ENCODE data around the gene CHEK2. TPM values are rescaled to one million over a fixed set of nuclear protein-coding genes. Genes with fewer than 3 reads are reported as not detected.
"Not testable (repeated sequence)": the region's sequence is repeated elsewhere in the genome, so short reads cannot be mapped to it uniquely, and the experiment has no call there.

The CHEK2 gene
- total and polyA plus RNA-seq, 7 donors: 2.8 to 17.4 (median 4.6) TPM

- H3K4me3 ChIP-seq: no peak overlapping the region
- peaks cover 0 to 17% (median 11%) of the 10 kb centered on the region in 4 donors for H3K4me1 ChIP-seq
- WGBS, 2 donors: 96 to 97% methylated on average over 3 of the region's 3 CpGs
- TF ChIP-seq POLR2A (IDR thresholded peaks at IDR 0.05): no peak
- no peak for TF ChIP-seq CTCF (IDR thresholded peaks at IDR 0.05)
- TF ChIP-seq EP300 (IDR thresholded peaks at IDR 0.05): no peak
- no peak for TF ChIP-seq POLR2AphosphoS5 (IDR thresholded peaks at IDR 0.05)
- no peak for DNase-seq
- no peak overlapping the region for H3K27ac ChIP-seq
- H3K36me3 ChIP-seq: peaks cover 9 to 56% (median 30%) of the 10 kb centered on the region in 4 donors
- H3K27me3 ChIP-seq: no peaks in the 10 kb centered on the region
- intact Hi-C loops (cut with DNase I): loop anchor here (2.0 to 5.0 kb wide), 5 partner anchors 29 to 138 kb away; partner anchors contain the start of genes CCDC117 and ZNRF3
- no peaks in the 10 kb centered on the region for H3K9me3 ChIP-seq
Measured at GRCh38 chr22:28743852-28744251, 2.2 kb upstream of the CHEK2 start.

GRCh38 chr22:28742562-28742962, 942 bp upstream of the CHEK2 start:
- no peak for DNase-seq
- H3K4me1 ChIP-seq: peaks cover 0 to 17% (median 11%) of the 10 kb centered on the region in 4 donors
- peak overlapping the region; percentile 93 to 99 (median 98) for H3K27ac ChIP-seq
- peak overlapping the region; percentile 69 to 95 (median 93) for H3K4me3 ChIP-seq
- 2 to 3% methylated on average over 10 of the region's 10 CpGs for WGBS, 2 donors
- no peaks in the 10 kb centered on the region for H3K9me3 ChIP-seq
- TF ChIP-seq CTCF (IDR thresholded peaks at IDR 0.05) (no peak), POLR2AphosphoS5 (IDR thresholded peaks at IDR 0.05) (no peak), POLR2A (IDR thresholded peaks at IDR 0.05) (no peak), EP300 (IDR thresholded peaks at IDR 0.05) (no peak)
- H3K27me3 ChIP-seq: no peaks in the 10 kb centered on the region
- intact Hi-C loops (cut with DNase I): loop anchor here (2.0 to 5.0 kb wide), 5 partner anchors 30 to 140 kb away; partner anchors contain the start of genes CCDC117 and ZNRF3
- peaks cover 9 to 43% (median 29%) of the 10 kb centered on the region in 4 donors for H3K36me3 ChIP-seq

- H3K27me3 ChIP-seq: no peaks in the 10 kb centered on the region
- H3K36me3 ChIP-seq: peaks cover 4 to 30% (median 19%) of the 10 kb centered on the region in 4 donors
- WGBS, 2 donors: 4 to 8% methylated on average over 18 of the region's 18 CpGs
- H3K9me3 ChIP-seq: no peaks in the 10 kb centered on the region
- DNase-seq: no peak
- H3K27ac ChIP-seq: peak overlapping the region; percentile 45 to 99 (median 95)
- TF ChIP-seq POLR2A (IDR thresholded peaks at IDR 0.05) (no peak), CTCF (IDR thresholded peaks at IDR 0.05) (no peak), EP300 (IDR thresholded peaks at IDR 0.05) (no peak)
- H3K4me3 ChIP-seq: peak overlapping the region; percentile 16 to 95 (median 82)
- peaks cover 0 to 17% (median 11%) of the 10 kb centered on the region in 4 donors for H3K4me1 ChIP-seq
- intact Hi-C loops (cut with DNase I): loop anchor here (1.0 to 5.0 kb wide), 4 partner anchors 62 to 141 kb away; partner anchors contain the start of genes TTC28 and ZNRF3
Measured at GRCh38 chr22:28741200-28741784, 328 bp downstream of the CHEK2 start.

GRCh38 chr22:28738876-28739275, 2.7 kb downstream of the CHEK2 start:
- H3K27ac ChIP-seq; H3K27me3 ChIP-seq; H3K36me3 ChIP-seq; intact Hi-C loops (cut with DNase I); H3K9me3 ChIP-seq; H3K4me3 ChIP-seq; DNase-seq: not testable (repeated sequence)
- WGBS, 2 donors: 94 to 95% methylated on average over 8 of the region's 8 CpGs
- peaks cover 0 to 17% (median 11%) of the 10 kb centered on the region in 4 donors for H3K4me1 ChIP-seq

DNA sequence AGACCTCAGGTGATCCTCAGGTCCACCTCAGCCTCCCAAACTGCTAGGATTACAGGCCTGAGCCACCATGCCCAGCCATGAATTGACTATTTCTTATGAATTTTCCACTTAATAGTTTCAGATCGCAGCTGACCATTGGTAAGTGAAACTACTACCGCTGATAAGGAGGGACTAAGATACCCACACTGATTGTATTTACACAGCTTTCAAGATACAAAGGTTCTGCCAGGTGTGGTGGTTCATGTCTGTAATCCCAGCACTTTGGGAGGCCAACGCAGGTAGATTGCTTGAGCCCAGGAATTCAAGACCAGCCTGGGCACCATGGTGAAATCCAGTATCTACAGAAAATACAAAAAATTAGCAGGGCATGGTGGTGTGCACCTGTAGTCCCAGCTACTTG, 3.9 kb downstream of the CHEK2 start:
- WGBS, 2 donors: 24 to 73% methylated on average over 3 of the region's 3 CpGs
- DNase-seq: no peak
- Histone ChIP-seq H3K4me3 (no peak overlapping the region), H3K27me3 (no peaks in the 10 kb centered on the region), H3K27ac (no peak overlapping the region), H3K9me3 (no peaks in the 10 kb centered on the region), H3K36me3 (no peaks in the 10 kb centered on the region), H3K4me1 (peaks cover 0 to 9% (median 4%) of the 10 kb centered on the region in 4 donors)
- no peak for TF ChIP-seq POLR2AphosphoS5 (IDR thresholded peaks at IDR 0.05)
- no peak for TF ChIP-seq CTCF (IDR thresholded peaks at IDR 0.05)
- TF ChIP-seq EP300 (IDR thresholded peaks at IDR 0.05): no peak
- no peak for TF ChIP-seq POLR2A (IDR thresholded peaks at IDR 0.05)
- intact Hi-C loops (cut with DNase I): no loop called here

Data from sigmoid colon (tissue), 7 donors.